ENCODE measurements around the gene JMJD4.

Gene JMJD4

DNA sequence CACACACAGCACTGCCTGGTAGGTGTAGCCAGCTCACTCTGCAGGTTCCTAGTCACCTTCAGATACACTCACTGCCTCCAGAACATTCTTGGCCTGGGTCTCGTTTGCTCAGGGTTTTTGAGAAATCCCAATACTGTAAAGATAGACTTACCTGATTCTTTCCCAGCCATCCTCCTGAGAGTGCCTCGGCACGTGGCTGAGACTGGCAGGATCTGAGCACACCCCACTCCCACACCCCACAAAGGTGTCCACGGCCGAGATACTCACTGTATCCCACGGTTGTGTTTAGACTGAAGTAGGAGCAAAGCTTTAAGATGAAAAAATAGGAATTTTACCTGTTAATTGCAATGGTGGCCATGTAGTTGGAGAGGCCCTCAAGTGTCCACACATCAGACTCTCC is 33.5 kb upstream of the JMJD4 start:
- DNase-seq = no peak

DNA sequence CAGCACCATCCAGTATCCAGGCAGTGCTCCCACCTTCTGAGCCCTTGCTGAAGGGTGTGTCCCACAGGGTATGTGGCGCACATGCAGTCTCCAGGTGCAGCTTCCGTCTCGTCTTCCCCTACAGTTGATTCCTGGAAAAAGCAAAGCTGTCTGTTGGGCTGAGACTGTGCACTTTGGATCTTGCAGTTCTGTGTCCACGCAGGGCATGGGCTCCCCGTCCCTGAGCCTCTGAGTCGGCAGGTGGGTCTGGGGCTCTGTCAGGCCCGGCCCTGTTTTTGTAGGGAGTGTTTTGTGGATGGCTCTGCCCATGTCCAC is 33.0 kb upstream of the JMJD4 start:
- DNase-seq = no peak

DNA sequence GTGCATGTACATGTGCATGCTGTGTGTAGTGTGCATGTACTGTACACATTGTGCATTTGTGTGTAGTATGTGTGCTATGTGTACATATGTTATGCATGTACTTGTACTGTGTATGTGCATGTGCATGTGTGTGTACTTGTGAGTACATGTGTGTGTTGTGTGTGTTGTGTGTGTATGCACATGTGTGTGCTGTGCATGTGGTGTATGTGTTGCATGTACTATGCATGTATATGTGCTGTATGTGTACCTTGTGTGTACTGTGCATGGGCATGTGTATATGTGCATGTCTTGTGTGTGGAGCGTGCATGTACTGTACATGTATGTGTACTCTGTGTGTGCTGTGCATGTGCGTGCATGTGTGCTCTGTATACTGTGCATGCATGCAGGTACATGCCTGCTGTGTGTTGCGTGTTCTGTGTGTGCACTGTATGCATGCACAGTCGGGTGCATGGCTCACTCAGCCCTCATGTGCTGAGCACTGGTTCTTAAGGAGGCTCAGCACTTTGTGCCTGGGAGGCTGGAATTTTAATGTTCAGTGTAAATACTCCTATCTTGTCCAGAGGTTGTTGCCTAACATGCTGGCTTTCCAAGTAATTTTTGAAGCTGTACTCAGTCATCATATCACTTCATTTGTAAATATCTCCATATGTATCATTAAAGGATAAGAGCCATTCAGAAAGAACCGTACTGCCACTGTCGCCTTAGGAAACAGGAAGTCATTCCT is 32.5 kb upstream of the JMJD4 start:
- no peak for DNase-seq

DNA sequence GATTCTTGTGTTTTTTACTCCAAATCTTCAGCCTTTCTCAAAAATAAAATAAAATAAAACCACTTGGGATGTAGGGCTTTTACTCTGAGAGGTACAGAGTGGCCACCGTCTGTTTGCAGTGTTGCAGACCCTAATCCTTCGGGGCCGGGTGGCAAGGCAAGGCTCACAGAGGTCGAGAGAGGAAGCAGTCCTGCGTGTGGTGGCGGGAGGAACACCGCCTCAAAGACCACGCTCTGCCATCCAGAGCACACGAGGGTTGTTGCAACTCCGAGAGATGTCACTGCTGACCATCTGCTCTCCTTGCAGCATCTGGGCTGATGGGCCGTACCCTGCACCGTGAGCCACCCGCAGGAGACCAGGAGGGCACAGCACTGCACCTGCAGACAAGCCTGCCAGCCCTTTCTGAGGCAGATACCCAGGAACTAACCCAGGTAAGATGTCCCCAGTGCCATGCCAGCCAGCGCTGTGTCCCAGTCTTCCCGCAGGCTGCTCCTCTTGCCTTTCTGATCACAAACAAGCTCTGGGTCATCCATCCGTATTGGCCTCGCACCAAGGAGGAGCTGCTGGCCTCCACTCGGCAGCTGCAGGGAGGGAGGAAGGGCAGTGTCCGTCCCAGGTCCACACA is 31.7 kb upstream of the JMJD4 start:
- no peak for DNase-seq

DNA sequence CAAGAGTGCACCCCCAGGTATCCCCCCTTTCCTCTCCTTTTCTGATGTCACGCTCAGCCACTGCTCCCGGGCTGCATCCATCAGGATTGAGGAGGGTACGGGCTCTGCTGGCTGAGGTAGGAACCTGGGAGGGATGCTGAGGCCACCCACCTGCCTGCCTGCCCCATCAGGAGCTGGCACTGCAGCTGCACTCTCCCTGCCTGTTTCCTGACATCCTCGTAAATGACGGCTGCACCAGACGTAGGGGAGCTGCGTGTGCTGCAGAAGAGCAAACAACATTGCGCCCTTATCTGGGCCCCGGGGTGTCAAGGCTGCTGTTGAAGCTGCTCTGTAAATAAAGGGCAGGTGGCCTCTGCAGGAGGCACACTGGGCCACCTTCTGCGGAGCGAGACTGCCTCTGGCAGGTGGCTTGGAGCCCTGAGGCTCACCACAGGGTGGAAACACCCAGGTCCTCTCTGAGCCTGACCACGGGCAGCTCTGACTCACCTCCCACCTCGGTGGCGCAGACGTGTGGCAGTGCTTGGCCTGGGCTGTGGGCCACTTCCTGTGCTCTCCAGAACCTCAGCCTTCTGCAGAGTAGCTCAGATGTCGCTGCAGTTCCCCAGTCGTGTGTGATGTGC is 31.0 kb upstream of the JMJD4 start:
- peak; percentile 89 for DNase-seq

DNA sequence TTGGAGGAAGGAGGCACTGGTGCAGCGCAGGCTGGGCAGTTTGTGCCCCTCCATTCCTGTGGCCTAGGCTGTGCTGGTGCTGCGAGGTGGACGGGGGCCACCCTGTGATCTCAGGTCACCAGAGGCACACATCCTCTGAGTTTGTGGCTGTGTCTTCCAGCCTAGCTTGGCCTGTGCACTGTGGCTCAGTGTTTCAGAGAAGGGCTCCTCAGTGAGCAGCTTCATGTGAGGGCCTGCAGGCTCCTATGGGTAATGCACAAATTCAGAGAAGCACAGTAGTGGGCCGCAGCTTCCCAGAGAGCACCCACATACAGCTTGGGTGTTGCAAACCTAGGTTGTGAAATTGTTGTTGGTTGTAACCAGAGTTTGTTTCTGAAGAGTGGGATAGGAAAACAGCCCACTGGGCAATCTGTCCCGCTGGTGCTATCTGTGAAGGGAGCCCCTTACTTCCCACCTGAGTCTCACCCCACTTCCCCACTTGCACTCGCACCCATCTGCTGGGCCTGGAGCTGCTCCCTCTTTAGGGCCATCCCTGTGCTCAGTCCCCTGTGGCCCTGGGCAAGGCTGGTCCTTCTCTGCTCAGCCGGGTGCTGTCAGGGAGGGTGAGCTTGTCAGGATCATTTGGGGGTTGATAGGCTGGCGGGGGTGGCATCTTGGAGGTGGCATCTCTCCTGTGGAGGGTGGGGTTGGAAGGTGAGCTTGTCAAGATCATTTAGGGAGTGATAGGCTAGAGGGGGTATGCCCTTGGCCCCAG is 30.3 kb upstream of the JMJD4 start:
- no peak for DNase-seq

DNA sequence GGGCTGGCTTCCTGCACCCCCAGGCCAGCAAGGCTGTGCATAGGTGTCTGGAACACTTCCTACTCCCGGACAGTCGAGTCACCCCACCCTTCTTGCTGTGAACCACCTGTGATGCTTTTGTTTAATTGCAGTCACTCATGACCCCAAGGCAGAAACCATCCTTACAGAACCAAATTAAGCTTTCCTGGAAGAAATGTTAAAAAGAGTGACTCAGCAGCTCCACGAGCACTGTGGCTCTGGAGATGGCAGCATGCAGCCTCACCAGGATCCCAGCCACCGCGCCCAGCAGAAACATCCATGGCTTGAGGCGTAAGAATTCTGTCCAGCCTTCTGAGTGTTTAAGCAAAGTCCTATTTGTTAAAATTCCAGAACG is 28.9 kb upstream of the JMJD4 start:
- no peak for DNase-seq

DNA sequence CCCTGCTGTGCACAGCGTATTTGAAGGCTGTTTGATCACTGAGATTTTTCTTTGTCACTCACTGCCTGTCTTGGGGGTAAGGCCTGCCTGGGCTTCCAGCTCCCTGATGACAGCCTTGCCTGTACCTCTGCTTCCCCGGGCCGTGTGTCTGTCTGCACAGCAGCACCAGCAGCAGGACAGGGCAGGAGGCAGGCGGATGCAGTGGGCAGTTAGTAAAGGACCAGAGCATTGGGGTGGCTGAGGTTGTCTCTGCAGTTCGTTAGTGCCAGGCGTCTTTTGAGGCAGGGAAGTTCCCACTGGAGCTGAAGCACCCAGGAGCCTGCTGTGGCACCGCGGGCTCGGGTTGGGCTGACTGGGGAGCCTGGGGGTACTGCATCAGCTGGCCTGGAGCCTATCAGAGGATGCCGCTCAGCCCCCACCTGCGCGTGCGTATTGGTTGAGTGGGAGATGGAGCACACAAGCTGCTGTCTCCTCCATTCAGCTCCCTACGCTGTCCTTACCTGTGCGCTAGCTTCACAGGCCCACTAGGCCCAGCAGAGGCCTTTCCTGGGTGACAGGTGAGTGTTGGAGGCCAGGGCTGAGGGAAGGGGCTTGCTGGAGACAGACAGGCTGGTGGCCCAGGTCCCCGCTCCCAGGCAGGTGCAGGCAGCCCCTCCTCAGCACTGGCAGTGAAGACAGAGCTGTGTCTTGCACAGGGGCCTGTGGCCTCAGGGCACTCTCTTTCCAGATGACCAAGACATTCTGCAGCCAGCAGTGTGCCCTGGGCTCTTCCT is 28.3 kb upstream of the JMJD4 start:
- DNase-seq = no peak

DNA sequence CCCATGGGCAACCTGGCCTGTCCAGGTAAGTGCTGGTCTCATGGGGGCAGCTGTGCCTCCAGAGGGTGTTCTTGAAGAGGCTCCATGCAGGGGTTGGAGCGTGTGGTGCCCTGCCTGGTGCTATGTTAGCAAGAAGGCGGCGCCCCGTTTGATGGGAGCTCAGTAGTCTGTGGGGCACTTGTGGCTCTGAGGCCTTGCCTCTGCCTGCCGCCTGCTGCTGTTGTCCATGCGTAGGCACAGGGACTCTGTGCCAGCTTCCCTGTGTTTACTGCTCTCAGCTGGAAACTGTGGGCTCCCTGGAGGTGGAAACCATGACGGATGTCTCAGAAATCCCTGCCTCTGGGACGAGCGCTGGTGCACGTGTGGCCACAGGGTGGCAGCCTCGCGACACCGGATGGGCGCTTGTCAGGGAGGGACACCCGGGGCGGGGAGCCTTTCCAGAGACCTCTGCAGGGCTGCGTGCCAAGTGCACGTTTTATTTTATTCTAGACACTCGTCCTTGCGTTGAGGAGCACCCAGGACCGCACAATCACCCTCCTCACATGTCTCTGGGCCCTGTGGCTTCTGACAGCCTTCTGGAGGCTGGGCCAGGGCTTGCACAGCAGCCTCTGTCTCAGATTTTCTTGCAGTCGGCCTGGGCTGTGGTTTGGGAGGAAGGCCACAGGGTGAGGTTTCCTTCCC is 27.3 kb upstream of the JMJD4 start:
- peak; percentile 91 for DNase-seq

DNA sequence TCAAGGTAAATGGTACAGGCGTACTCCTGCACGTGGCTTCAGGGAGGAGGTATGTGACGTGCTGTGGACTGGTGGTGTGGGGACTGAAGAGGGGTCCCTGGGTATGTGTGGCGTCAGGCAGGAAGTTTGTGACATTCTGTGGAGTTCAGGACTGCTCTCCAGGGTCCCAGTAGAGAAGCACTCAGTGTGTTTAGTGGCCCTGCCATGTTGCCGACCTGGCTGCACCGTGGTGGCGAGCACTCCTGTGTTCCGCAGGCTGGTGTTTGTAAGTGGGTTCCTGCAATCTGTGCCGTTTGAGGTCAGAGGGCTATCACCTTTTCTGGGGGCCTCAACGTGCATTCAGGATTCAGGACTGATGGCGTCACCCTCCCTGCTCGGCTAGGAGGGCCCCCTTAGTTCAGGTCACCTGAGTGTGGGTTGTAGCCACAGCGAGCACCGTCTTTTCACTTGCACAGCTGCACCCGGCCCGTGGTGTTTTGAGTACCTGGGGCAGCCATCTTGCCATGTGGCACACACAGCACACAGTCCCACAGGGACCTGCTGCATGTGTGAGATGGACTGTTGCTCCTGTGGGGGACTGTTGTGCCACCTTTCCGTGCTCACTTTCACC is 26.6 kb upstream of the JMJD4 start:
- DNase-seq = no peak

DNA sequence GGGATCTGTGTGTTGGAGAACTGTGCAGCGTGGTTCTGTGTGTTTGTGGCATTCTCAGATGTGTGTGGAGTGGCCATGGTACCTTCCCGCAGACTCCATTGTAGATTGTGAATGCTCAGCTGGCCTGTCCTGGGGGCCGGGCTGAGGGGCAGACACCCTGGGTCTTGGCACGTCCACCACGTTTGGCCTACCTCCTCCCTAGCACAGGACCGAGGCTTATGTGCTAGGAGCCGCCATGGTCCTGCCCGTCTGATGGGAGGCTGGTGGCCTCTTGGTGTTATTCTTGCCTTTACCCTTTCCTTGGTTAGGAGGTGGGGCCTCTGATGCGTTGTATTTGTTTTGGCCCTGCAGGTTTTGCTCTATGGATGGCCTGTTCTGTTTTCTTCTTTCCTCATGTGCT is 25.3 kb upstream of the JMJD4 start:
- no peak for DNase-seq

DNA sequence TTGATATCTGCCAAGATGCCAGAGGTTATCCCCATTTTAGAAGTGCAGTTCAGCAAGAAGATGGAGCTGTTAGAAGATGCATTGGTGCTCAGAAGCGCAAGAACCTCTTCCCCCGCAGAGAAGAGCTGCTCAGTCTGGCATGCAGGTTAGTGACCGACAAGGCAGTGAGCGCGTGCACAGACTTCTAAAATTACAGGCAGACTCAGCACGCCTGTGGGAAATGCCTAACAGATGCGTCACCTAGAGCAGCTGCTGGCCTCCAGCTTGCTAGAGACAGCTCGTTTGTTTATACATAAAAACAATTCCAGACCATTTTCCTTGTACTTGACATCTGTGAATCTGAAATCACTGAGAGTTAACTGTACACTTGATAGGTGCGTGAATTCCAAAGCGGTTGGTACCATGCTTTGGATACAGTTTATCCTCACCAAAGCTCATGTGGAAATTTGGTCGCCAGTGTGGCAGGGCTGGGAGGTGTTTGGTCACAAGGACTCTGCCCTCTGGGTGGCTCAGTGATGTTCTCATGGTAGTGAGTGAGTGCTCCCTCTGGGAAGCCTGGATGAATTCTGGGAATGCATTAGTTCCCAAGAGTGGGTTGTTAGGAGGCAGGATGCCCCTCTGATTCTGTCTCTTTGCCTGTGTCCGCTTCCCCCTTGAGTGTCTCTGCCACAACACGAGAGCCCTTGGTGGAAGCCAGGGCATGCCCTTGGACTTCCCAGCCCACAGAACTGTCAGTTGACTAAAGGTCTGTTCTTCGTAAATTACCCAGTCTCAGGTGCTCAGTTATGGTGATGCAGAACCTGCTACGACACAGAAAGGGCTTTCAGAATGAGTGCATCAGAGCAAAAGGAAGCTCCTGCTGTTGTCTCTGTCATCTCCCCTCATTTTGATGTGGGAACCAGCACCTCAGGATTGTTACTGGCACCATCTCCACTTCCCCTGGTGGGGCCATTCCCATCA is 24.5 kb upstream of the JMJD4 start:
- peak; percentile 70 for DNase-seq

DNA sequence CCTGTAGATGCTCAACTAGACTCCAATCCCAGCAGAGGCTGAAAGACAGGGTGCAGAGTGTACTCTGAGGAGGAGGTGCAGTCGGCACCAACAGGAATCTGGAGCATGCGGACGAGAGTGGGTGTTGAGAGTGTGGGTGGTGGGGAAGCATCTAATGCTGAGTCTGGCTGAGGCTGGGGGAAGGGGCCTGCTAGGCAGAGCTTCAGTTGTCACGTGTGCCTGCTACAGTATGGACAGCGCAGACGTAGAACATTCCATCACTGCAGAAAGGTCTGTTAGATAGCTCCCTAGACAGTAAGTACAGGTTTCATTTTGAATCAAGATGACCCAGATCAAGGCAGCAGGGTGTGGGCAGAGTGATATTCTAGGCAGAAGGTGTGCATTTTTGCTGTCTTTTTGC is 23.3 kb upstream of the JMJD4 start:
- peak; percentile 79 for DNase-seq

DNA sequence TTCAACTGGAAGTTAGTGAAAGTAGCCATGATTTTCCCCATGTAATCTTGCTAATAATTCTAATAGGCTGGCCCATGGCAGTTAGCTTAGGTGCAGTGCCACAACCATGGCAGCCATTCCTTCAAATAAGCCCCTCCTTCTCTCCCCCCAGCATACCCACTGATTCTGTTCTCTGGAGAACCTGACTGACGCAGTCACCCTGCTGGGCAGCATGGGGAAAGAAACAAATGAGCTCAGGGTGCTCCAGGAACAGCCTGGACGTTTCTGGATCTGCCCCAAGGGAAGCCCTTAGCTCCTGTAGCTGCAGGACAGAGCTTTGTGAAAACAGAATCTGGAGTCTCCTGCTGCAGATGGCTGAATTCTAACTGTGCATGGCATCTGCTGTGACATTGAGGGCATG is 22.7 kb upstream of the JMJD4 start:
- no peak for DNase-seq

DNA sequence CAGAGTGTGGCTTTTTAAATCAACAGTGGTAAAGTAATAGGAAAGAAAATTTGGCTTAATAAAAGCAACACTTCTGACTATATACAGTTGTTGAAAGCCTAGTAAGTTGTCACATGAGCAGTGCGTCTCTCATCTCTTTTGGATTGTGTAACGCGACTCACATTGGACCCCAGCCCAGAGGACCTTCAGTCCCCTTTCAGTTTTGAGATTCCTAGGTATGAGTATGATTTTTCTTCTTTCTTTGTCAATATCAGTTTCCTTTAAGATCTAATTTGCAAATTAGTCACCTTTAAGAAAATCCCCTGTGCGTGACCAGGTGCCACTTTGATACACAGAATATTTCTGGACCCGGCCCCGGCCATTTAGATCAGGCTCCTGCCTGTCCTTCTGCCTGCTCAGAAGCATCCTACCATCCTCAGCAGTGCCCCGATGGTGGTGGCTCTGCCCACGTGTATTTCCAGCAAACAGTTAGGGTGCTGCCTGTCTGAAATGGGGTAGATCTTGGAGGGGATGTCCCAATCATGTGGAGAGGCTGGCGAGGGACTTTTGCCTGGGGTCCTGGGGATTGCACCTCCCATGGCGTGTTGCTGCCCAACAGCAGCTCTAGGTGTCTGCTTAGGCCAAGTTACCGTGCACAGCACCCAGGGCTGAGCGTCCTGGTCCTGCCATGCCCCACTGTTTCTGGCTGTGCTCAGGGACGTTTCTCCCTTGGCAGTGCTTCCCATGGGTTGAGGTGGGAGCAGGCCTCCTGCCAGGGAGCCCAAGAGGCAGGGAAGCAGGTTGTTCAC is 21.3 kb upstream of the JMJD4 start:
- no peak for DNase-seq

DNA sequence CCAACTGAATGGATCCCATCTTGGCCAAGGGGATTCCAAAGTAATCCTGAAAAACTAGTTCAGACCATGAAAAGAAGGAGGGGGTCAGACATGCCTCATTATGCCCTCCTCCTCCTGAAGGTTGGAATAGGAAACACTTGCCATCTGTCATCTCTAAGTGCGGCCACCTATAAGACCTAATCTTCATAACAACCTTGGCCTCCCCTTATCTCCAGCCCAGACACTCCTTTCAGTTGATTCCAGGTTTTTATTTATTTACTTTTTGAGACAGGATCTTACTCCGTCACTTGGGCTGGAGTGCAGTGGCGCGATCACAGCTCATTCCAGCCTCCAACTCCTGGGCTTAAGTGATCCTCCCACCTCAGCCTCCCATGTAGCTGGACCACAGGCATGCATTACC is 19.9 kb upstream of the JMJD4 start:
- DNase-seq = no peak

DNA sequence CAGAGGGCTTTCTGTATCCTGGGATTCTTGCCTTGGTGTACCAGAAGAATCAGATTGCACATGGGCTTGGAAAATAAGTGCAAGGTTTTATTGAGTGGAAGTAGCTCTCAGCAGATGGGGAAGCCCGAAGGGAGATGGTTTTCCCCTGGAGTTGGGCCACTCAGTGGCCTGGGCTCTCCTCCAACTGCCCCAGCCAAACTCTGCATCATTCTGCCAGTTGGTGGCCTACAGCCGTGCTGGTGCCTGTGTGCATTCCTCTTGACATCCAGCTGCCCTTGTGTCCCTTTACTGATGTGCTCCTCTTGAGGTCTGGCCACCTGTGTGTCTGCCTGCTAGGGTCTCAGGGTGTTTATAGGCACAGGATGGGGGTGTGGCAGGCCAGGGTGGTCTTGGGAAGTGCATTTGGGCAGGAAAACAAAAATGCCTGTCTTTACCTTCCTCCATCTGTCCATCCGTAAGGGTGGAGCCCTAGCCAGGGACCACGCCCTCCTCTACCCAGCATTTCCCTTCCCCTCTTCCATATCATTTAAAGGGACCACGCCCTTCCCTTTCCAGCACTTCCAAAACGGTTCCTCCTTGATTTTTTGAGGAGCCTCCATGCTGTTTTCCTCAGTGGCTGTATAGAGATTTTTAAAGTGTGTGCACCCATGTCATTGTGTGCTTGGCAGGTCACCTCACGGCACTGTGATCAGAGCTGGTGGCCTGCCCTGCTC is 19.1 kb upstream of the JMJD4 start:
- DNase-seq = no peak

DNA sequence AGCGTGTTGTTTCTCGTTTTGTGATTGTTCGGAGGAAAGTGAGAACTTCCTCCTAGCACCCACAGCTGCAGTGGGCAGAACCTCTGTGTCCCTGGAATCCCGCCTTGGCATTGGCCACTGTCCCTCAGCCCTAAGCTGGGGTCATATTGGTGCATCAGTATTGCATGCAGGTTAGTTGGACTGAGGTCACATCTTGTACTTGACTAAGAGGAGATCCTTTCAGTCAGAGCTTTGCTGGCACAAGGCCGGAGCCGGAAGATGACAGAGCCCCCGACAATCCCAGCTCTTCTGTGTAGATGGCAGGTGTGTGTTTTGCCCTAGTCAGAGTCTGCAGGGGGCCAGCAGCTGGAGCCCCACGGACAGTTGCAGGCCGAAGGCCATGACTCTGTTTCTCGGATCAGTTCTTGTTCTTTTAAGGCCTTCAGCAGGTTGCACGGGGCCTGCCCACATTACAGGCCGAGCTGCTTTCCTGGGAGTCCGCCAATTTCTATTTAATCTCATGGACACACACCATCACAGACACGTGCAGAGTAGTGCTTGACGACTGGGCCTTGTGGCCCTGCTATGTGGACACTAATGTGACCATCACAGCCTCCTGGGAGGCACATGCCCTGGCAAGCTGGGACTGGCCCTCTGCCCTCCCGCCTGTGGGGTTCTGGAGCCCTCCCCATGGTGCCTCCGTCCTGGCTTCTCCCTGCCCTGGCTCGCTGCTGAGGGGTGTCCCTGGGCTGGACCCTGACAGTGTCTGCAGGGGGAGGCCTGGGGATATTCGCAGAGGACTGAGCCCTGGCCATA is 15.0 kb upstream of the JMJD4 start:
- no peak for DNase-seq

DNA sequence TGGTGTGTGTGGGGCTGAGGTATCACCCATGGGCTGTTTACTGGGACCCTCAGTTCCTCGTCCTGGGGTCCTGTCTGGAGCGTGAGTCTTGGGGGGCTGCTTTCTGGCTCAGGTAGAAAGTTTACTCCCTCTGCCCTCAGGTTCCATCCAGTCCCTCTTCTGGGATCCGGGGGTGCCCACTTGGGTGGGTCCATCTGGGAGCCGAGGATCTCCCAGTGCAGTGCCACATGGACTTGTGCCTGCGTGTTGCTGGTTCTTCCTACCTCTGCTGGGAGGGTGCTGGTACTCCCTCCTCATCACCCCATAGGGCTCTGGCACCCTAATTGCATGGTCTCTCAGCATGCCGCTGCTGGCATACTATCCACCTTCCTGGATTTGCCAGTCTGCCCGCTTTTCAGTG is 14.1 kb upstream of the JMJD4 start:
- no peak for DNase-seq

Data from activated CD4-positive, alpha-beta T cell treated with anti-CD3 and anti-CD28 coated beads, Interleukin-2, amount 50 U/mL, for 16 hours (primary cell).